Measurements from ENCODE around the gene KRTCAP2.
"Not testable (repeated sequence)": the region's sequence is repeated elsewhere in the genome, so short reads cannot be mapped to it uniquely, and the experiment has no call there.

The KRTCAP2 gene

DNA sequence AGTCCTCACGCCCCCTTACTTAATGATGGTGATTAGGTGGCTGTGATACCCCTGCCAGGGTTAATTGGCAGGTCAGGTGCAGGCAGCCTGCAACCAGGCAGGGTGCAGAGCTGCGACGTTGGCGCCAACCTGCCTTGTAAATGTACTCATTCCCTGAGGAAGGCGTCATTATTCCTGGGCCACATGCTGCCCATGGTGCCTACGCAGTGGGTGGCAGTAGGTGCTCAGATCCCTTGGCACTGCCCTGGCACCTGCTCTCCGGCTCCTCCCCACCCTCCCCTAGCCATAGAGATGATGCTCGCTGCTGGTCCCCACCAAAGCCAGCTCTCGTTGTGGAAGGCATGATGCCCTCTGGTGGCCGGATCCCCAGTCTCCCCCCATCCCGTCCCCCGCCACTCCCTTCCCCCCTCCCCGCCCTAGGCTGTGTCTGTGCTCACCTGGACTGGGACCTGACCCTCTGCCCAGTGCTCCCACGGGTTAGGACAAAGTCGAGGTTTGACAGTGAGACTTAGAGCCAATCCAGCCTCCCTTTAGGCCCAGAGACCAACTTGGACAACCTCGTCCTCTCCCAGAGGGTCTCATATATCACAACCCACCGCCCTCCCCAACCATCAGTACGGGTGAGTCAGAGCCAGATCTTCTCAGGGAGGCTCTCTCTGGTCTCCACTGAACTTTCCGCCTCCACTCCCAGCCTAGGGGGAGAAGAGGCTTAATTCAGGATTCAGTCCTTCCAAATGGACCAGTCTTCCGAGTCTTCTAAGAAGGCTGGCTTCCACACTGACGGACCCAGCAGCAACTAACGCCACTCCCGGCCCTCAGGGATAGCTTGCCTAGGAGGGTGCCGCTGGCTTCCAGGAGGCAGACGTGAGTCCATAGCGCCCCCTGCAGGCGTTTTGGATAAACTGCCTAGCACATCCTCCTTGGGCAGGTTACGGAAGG, 5.7 kb downstream of the KRTCAP2 start:
- peak; percentile 94 for DNase-seq

GRCh38 chr1:155166471-155167165, 6.5 kb downstream of the KRTCAP2 start:
- peak; percentile 57 for DNase-seq

DNA sequence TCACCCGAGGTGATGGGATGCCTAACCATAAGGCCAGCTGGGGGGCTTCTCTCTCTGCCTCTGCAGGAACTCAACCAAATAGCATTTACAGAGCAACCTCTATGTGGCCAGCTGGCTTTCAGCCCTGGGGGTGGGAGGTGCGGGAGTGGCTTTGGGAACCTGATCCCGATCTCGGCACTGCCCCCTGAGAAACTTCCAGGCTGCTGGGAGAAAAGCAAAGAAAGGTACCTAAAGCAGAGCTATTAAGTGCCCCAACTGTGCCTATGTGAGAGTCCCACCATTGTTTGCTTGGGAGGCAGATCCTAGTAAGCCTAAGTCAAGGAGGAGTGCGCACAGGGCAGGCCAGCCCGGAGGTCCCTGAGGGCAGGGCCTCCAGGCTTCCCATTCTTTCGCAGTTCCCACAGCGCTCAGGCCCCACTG, 7.0 kb downstream of the KRTCAP2 start:
- DNase-seq, result peak; percentile 54

DNA sequence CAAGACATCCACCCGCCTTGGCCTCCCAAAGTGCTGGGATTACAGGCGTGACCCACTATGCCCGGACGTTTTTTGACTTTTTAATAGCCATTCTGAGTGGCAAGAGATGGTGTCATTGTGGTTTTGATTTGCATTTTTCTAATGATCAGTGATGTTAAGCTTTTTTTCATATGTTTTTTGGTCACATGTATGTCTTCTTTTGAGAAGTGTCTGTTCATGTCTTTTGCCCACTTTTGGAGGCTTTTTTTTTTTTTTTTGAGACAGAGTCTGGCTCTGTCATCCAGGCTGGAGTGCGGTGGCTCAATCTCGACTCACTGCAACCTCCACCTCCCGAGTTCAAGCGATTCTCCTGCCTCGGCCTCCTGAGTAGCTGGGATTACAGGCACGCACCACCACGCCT, 8.5 kb downstream of the KRTCAP2 start:
- not testable (repeated sequence) for DNase-seq

- DNase-seq, result not testable (repeated sequence)
These were observed 9.3 kb downstream of the KRTCAP2 start for GRCh38 chr1:155163785-155164184.

GRCh38 chr1:155162631-155163030, 10.5 kb downstream of the KRTCAP2 start:
- DNase-seq, result not testable (repeated sequence)

GRCh38 chr1:155160128-155160527, 13.0 kb downstream of the KRTCAP2 start:
- DNase-seq, result no peak

GRCh38 chr1:155158991-155159390, 14.1 kb downstream of the KRTCAP2 start:
- DNase-seq, result peak; percentile 90

- not testable (repeated sequence) for DNase-seq
These were observed 17.0 kb downstream of the KRTCAP2 start for GRCh38 chr1:155155996-155156643.

DNA sequence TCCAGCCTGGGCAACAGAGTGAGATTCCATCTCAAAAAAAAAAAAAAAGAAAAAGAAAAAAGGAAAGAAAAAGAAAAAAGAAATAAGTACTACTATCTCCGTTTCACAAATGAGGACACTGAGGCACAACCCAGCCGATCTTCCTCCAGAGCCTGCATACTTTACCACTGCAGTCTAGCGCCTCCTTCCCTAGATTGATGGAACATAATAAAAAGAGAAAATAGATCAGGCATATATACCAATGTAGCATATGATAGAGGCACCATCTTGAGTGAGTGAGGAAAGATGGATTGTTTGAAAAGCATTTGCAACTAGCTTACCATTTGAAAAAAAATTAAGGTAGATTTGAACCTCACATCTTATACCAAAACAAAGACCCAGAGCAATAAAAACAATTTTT, 27.6 kb downstream of the KRTCAP2 start:
- no peak for DNase-seq

GRCh38 chr1:155141749-155142148, 31.4 kb downstream of the KRTCAP2 start:
- peak; percentile 12 for DNase-seq

- no peak for DNase-seq
These were observed 32.5 kb downstream of the KRTCAP2 start for GRCh38 chr1:155140630-155140953.

DNA sequence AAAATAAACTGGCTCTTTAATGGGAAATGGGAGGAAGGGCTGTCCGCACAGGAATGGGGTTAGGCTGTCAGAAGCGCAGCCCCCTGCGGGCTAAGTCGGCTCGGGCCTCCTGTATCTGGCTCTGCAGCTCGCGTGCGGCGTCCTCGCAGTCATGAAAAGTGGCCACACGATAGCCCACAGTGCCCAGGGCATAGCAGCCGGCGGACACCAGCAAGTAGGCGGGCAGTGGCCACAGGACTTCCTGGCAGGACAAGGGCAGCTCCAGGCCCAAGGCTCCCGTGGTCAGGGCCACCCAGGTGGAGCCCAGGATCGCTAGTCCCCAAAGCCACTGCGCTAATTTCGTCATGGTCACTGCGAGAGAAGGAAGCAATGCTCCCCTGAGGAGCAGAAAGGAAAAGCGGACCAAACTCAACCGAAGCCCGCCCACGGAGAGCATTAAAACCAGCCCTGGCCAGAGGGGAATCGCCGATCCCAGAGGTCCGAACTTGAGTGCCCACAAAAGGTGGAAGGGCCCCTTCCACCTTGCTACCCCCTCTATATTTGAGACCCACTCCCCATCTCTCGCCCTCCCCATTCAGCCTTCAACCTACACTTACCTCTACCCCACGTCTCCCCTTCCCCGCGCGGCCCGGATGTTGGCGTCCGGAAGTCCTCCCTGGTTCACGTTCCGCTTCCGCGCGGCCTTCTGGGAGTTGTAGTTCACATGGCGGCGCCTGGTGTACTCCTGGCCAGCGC, 33.0 kb downstream of the KRTCAP2 start, which contains the start of gene DPM3:
Gene DPM3 (minus strand): TSS at position 637 of the 735 bp plus-strand sequence. CDS start 291 bp downstream, at position 346.
- DNase-seq, result peak; percentile 90

- no peak for DNase-seq
These were observed 35.8 kb downstream of the KRTCAP2 start for GRCh38 chr1:155137154-155137949.

DNA sequence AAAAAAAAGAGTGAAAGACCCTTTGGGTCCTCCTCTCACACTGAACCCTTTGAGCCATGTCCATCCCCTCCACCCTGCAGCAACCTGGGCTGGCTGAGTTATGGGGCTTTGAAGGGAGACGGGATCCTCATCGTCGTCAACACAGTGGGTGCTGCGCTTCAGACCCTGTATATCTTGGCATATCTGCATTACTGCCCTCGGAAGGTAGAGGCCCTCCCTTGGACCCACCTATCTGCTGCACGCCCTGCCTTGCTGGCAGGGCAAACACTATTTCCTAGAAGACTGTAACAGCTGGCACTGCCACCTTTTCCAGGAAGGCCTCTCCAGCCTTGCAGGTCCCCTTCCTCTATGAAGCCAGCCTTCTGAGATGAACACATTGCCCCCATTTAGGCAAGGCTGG, 36.4 kb downstream of the KRTCAP2 start:
- DNase-seq, result no peak

DNA sequence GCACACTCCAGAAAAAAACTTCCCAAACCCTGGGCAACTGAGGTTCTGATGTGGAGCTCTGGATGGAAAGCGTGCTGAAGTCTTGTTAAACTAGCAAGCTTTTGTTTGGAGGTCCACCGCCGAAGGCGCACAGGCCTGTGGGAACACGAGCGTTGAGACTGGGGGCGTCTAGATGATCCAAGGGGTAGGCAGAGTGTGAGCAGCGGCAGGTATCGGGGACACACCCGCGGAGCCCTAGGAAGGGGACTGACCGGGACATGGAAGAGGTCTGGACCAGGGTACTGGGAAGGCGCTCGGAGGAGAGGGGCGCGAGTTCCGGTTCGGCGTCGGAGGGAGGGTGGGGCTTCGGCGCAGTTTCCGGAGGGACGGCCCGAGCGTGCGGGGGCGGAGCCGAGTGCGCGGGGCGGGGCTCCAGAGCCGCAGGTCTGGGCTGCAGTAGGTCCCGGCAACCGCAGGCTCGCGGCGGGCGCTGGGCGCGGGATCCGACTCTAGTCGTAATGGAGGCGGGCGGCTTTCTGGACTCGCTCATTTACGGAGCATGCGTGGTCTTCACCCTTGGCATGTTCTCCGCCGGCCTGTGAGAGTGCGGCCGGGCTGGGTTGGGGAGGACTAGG, 37.6 kb downstream of the KRTCAP2 start, which contains the start of gene SLC50A1:
Gene SLC50A1 (plus strand): TSS at position 438 of the 614 bp plus-strand sequence. CDS start 60 bp downstream, at position 498.
- peak; percentile 99 for DNase-seq

DNA sequence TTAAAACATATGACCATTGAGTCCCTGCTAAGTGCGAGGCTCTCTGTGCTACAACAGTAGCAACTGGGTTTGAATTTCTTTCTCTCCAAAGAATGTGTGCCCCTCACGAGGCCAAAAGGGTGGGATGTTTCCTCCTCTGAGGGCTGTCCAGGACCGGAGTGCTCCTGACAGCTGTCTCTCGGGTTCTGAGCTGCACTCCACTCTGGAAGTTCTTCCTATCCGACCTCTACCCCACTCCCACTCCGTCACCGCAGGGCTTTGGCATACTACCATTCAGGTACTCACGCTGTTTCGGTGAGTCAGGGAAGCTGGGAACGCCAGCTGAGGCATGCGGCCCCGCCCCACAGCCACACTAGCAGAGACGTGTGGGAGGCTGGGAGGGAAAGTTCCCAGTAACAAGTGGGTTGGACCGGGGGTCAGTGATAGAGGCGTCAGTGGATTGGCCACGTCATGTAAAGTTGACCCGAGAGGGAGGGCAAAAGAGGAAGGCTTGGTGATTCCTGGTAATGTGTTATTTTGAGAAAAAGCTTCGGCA, 38.2 kb downstream of the KRTCAP2 start:
- peak; percentile 99 for DNase-seq

GRCh38 chr1:155134322-155134721, 38.8 kb downstream of the KRTCAP2 start:
- peak; percentile 55 for DNase-seq

GRCh38 chr1:155133799-155134281, 39.3 kb downstream of the KRTCAP2 start:
- DNase-seq, result no peak

- no peak for DNase-seq
These were observed 41.2 kb downstream of the KRTCAP2 start for GRCh38 chr1:155131856-155132255.

DNA sequence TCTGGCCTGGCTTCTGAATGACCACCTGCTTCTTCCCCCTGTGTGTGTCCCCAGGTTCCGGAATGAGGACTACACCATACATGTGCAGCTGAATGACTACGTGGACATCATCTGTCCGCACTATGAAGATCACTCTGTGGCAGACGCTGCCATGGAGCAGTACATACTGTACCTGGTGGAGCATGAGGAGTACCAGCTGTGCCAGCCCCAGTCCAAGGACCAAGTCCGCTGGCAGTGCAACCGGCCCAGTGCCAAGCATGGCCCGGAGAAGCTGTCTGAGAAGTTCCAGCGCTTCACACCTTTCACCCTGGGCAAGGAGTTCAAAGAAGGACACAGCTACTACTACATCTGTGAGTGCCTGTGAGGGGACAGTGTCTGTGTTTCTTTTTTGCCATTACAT, 41.8 kb downstream of the KRTCAP2 start:
- no peak for DNase-seq
